ENCODE measurements around the gene ZNRF1.

ZNRF1 gene

DNA sequence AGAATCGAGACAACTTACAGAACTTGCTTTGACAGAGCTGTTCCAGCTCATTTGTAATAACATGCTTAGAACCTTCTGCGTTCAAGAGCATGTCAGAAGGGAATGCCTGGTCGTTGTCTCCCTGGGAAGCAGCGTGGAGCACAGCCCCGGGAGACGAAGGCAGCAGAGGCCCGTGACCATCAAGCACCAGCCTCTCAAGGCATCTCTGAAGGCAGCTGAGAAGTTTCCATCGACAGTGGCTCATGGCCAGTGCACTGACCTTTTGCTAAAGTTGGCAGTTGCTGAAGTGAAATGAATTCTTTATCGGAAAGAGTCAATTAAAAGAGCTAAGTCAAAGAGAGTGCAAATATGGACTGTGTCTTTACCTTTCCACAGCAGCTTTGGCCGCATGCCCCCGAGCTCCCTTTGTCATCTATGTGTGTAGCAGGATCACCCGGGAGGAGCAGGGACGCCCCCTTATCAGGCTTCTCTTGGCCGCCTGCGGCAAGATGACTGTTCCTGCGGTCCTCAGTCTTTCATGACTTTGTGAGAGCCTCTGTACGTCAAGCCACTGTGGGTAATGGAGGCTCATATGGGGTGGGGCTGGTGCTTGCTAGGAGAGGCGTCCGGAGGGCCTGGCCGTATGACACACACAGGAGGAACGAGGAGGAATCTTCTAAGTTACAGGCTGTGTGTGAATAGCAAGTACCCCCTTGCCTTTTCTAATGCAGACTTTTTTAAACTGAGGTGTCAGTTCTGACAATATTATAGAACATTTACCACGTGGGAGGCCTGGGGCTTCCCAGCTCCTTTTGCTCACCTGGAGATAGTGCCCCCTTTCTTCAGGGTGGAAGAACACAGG is 63.5 kb downstream of the ZNRF1 start:
- DNase-seq (ENCODE audit: low spot score), result no peak

GRCh38 chr16:75062976-75063346 is 64.1 kb downstream of the ZNRF1 start:
- no peak for DNase-seq (ENCODE audit: low spot score)

GRCh38 chr16:75063549-75064088 is 64.8 kb downstream of the ZNRF1 start:
- no peak for DNase-seq (ENCODE audit: low spot score)

DNA sequence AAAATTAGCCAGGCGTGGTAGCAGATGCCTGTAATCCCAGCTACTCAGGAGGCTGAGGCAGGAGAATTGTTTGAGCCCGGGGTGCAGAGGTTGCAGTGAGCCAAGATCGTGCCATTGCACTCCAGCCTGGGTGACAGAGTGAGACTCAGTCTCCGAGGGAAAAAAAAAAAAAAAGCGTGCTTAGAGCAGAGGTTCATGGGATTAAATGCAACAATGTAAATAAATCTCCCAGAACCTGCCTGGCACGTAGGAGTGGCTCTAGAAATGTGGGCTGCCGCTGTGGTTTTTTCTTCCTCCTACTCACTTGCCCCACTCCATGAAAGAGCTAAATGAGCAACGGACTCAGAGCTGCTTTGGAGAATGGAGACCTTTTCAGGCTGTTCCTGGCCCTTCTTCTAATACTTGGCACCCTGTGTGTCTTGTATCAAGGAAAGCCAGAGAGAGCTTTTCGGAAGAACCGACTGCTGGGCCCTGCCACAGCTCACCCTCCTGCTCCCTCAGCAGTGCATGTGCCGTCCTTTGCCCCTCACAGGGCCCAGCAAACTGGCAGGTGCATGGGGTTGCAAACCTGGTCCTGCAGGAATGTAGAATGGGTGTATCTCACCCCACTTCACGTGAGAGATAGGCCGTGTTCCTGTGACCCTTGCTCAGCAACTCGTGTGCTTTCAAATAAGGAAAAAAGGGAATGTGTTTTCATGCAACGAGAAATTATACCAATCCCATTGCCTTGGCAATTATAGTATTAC is 65.8 kb downstream of the ZNRF1 start:
- no peak for DNase-seq (ENCODE audit: low spot score)

DNA sequence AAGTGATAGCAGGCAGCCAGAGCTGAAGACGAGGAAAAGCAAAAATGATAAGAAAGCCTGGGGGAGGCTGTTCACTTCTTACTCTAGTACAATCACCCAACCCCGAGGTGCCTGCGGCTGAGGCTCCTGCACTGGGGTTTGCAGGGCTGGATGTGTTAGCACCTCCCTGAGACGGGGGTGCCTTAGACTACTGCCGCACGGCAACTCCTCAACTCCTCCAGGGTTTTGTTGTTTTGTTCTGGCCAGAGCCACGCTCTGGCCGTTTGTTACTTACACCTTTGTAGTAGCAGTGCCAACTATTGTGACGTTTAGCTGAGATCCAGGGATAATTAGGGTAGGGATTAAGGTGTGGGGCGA is 66.3 kb downstream of the ZNRF1 start:
- DNase-seq (ENCODE audit: low spot score), result no peak

GRCh38 chr16:75065521-75066149 is 66.8 kb downstream of the ZNRF1 start:
- no peak for DNase-seq (ENCODE audit: low spot score)

- no peak for DNase-seq (ENCODE audit: low spot score)
These were observed 68.1 kb downstream of the ZNRF1 start for GRCh38 chr16:75066861-75067447.

- DNase-seq (ENCODE audit: low spot score), result no peak
These were observed 69.5 kb downstream of the ZNRF1 start for GRCh38 chr16:75068085-75069031.

DNA sequence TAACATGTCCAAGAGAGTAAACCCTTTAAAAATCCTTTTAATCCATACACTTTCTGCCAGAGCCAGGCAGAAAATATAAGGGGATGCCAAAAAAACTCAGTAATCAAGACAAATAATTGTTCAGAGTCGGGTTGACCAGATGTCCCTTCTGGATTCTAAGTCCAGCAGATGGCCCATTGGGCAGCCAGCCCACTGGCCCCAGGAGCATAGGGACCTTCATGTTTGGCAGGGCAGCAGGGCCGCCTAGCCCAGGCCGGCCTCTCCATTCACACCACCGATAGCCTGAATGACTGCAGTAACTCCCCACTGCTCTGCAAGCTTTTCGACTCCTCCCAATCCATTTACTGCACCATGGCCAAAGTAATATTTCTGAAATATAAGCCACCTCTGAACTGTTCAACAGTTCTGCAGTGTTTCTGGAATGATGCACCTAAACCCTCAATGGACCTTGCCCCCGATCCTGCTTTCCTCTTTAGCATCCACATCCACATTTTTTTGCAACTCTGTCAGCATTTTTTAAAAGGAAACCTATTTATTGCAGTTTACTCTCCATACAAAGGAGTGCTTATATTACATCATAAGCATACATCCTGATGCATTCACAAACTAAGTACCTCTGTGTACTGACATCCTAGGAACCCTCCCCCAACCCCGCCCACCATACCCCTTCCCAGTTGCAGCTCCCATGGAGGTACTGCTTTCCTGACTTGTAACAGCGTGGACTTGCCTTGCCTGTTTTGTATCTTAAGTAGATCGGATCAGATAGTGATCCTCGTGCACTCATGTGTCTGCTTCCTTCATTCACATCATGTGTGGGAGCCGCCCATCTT is 71.4 kb downstream of the ZNRF1 start:
- no peak for DNase-seq (ENCODE audit: low spot score)

GRCh38 chr16:75071621-75072020 is 72.8 kb downstream of the ZNRF1 start:
- no peak for DNase-seq (ENCODE audit: low spot score)

DNA sequence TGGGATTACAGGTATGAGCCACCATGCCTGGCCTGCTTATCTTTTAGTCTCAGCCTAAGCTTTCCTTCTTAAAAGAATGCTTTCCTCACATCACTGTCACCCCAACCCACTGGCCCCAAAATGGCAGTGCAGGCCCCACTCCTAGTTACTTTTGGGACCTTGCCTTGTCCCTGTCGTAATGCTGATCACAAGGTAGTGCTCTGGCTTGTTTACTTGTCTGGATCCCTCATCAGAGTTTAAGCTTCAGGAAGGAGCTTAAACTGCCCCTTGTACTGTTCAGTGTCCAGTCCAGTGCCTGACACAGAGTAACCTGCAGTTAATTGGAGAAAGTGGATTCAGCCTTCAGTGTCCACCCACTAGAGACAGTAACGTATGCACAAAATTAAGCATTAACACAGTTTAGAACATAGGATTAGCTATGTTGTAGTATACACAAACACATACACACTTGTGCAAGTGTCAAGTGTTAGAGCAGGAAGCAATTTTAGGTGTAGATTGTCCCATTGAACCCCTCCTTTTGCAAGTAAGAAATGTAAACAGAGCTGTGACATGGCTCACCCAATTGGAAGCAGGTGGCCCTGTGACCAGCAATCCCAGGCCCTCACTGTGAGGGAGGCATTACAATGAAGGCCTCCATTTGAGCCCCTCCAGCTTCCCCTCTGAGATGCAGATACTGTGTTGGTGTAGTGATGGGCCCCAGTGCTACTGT is 73.6 kb downstream of the ZNRF1 start:
- DNase-seq (ENCODE audit: low spot score), result no peak

DNA sequence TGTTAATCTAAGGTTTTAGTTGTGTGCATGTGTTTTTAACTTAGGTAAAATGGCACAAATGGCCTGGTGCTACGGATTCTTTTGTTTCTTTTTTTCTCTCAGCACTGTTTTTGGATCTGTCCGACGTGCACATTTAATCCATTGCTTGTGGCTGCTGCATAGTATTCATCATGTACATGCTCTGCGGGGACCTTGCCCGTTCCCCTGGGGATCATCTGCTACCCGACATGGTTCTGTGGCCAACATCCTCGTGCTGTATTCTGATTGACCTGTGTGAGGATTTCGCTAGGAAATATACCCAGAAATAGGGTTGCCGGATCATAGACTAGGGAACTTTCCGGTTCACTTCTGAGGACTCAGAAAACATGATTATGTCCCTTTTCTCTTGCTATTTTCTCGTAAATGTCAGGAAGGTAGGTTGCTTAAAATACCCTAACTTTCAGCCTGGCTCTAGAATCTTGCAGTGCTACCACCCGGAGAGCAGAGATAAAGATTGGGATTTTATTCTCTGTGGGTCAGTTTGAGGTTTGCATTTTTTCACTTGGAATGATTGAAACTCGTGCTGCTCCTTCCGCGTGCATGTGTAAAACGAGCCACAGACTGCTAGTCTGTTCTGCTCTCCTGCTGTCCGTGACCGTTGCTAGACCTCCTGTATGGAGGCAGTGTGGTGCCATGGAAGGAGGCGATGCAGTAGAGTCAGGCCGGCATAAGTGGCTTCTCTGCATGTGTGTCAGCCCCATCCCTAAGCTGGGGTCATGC is 74.9 kb downstream of the ZNRF1 start:
- DNase-seq (ENCODE audit: low spot score), result no peak

DNA sequence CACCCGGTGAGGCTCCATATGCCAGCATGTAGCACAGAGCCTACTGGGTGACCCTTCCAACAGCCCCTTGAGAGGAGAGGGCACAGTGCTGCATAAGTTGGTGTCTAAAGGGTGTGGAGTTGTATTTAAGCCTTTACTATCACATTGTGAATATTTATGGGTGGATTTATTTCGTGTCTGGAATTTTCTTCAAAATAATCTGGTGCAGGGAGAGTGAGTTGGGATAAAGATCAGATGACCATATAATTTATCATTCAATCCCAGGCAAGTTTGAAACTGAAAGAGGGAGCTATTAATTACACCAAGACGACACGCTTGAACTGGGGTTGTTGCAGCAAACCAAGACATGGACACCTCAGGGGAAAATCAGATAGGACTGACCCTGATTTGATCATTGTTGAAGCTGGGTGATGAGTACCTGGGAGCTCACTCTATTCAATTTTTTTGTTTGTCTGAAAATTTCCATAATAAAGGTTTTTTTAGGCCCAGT is 75.5 kb downstream of the ZNRF1 start:
- no peak for DNase-seq (ENCODE audit: low spot score)

DNA sequence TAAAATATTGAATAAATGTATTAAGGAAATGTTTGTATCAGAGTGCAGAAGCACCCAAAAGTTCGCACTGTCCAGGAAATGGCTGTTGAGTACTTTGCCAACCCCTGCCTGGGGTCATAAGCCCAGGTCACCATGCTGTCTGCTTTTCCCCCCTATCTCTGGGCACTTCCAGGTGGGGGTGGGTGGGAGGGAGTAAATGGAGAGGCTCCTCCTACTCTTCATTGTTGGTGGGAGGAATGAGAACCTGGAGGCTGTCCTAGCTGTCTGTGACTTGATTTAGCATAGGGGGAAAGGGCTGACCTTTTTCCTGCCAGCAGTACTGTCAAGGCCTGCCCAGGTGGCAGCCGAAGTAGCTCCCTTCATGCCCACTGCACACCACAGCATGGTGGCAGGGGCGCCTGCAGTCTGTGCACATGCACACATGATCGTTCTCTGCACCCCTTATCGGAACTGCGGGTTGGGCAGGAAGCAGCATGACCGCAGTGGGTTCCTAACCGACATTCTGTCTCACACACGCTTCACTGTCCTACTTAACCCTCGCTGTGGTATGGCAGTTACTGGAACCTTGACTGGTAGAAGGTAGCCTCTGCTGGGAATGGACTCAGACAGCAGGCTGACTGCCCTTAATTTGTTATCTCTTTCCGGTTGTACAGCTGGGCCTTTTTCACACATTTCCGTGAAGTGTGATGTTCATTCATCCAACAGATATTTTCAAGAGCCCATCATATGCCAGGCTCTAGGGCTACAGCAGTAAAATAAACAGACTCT is 76.3 kb downstream of the ZNRF1 start:
- DNase-seq (ENCODE audit: low spot score), result no peak

- DNase-seq (ENCODE audit: low spot score), result no peak
These were observed 77.0 kb downstream of the ZNRF1 start for GRCh38 chr16:75075688-75076268.

GRCh38 chr16:75078886-75079285 is 80.1 kb downstream of the ZNRF1 start:
- no peak for DNase-seq (ENCODE audit: low spot score)

DNA sequence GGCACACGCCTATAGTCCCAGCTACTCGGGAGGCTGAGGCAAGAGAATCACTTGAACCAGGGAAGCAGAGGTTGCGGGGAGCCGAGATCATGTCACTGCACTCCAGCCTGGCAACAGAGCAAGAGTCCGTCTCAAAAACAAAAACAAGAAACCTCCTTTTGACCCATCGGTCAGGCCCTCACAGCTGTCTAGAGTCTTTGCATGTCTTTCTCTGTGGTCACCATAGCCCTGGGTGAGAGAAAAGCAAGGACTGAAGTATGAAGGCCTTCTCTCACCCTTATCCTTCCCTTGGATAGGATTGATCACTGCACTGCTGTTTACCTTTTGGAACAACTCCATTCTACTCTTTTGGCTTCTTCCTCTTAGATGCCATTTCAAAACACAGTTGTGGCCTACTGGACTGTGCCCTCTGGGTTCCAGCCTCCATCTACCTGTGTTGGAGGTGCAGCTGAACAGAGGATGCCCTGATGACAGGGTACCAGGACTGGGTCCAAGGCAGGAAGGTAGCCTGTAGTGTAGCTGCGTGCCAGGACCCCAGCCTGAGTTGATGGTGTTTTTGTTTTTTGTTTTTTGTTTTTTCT is 80.6 kb downstream of the ZNRF1 start:
- DNase-seq (ENCODE audit: low spot score), result no peak
